Breast epithelium (tissue), 3 donors: Measurements from ENCODE around the gene AGAP3.

Source experiments
- POLR2A ChIP-seq: fragments of 450-650 bp; IDR thresholded peaks from one replicate; pipeline ENCODE4 v1.6.1; 2016; ENCODE audit warnings: antibody characterized with exemption, mild to moderate bottlenecking, moderate library complexity
- TF ChIP-seq, protein P1 (sequence below), 3 donors: fragments of 450-650 bp; IDR thresholded peaks; one replicate each; pipeline ENCODE4 v1.5.1; 2016 to 2017; ENCODE audit warnings: antibody characterized with exemption in 3 of 3, mild to moderate bottlenecking in 3 of 3, moderate library complexity in 3 of 3

DNA sequence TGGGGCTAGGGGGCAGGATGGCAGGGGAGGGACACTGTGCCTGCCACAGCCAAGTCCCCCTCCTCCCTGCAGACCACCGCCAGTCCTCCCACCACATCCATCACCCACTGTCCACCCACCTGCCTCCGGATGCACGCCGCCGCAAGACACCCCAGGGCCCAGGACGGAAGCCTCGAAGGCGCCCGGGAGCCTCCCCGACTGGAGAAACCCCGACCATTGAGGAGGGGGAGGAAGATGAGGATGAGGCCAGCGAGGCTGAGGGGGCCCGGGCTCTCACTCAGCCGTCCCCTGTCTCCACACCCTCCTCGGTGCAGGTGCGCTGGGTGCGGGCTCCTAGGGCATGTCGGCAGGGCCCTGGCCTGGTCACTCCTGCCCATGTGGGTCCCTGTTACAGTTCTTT lies 21.8 kb upstream of the AGAP3 start:
- TF ChIP-seq, protein P1, sequence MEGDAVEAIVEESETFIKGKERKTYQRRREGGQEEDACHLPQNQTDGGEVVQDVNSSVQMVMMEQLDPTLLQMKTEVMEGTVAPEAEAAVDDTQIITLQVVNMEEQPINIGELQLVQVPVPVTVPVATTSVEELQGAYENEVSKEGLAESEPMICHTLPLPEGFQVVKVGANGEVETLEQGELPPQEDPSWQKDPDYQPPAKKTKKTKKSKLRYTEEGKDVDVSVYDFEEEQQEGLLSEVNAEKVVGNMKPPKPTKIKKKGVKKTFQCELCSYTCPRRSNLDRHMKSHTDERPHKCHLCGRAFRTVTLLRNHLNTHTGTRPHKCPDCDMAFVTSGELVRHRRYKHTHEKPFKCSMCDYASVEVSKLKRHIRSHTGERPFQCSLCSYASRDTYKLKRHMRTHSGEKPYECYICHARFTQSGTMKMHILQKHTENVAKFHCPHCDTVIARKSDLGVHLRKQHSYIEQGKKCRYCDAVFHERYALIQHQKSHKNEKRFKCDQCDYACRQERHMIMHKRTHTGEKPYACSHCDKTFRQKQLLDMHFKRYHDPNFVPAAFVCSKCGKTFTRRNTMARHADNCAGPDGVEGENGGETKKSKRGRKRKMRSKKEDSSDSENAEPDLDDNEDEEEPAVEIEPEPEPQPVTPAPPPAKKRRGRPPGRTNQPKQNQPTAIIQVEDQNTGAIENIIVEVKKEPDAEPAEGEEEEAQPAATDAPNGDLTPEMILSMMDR (IDR thresholded peaks at IDR 0.05), result no peak
- no peak for TF ChIP-seq POLR2A
